Activated naive CD8-positive, alpha-beta T cell treated with anti-CD3 and anti-CD28 coated beads, Interleukin-2, amount 50 U/mL, for 16 hours (primary cell): ENCODE data around the gene SLC6A17.

Experiments
- DNase-seq: peaks from one replicate; pipeline ENCODE4 v3.0.0-alpha.2; 2020; ENCODE audit warnings: low read depth, low spot score

Gene SLC6A17

GRCh38 chr1:110203021-110203661 lies 52.8 kb downstream of the SLC6A17 start:
- peak; percentile 47 for DNase-seq

GRCh38 chr1:110205156-110205555 lies 54.9 kb downstream of the SLC6A17 start:
- no peak for DNase-seq

- DNase-seq, result no peak
Observed at GRCh38 chr1:110205591-110206155, 55.4 kb downstream of the SLC6A17 start.

- no peak for DNase-seq
Observed at GRCh38 chr1:110206261-110206920, 56.1 kb downstream of the SLC6A17 start.

GRCh38 chr1:110207831-110208230 lies 57.5 kb downstream of the SLC6A17 start:
- peak; percentile 62 for DNase-seq

- no peak for DNase-seq
Observed at GRCh38 chr1:110208916-110209645, 58.8 kb downstream of the SLC6A17 start.

- peak; percentile 71 for DNase-seq
Observed at GRCh38 chr1:110209715-110210603, 59.7 kb downstream of the SLC6A17 start, which contains the start of gene KCNC4. TSS of gene KCNC4 (plus strand) at chr1:110210314. CDS start at chr1:110211500, 1,186 bp downstream.

GRCh38 chr1:110210604-110211495 lies 60.6 kb downstream of the SLC6A17 start:
- DNase-seq, result no peak

- no peak for DNase-seq
Observed at GRCh38 chr1:110211496-110212168, 61.3 kb downstream of the SLC6A17 start.

GRCh38 chr1:110212169-110213142 lies 62.2 kb downstream of the SLC6A17 start:
- DNase-seq, result no peak

- no peak for DNase-seq
Observed at GRCh38 chr1:110213143-110213540, 62.8 kb downstream of the SLC6A17 start.

GRCh38 chr1:110214454-110215404 lies 64.4 kb downstream of the SLC6A17 start:
- no peak for DNase-seq

- DNase-seq, result no peak
Observed at GRCh38 chr1:110215621-110216515, 65.6 kb downstream of the SLC6A17 start.

GRCh38 chr1:110216844-110217444 lies 66.7 kb downstream of the SLC6A17 start:
- no peak for DNase-seq

GRCh38 chr1:110218137-110218536 lies 67.8 kb downstream of the SLC6A17 start:
- no peak for DNase-seq

GRCh38 chr1:110218739-110219138 lies 68.4 kb downstream of the SLC6A17 start:
- DNase-seq, result no peak
